ENCODE data around the gene SF3B2. TPM values are rescaled to one million over a fixed set of nuclear protein-coding genes. Genes with fewer than 3 reads are reported as not detected.
"Not testable (repeated sequence)": the region's sequence is repeated elsewhere in the genome, so short reads cannot be mapped to it uniquely, and the experiment has no call there.

Gene SF3B2
- total RNA-seq, 2 experiments from 2014 or later: 255 to 278 TPM

- ATAC-seq: no peak
- intact Hi-C loops (cut with micrococcal nuclease): no loop called here
- H3K4me1 Mint-ChIP-seq (ENCODE audit: low read depth): peaks cover 57% of the 10 kb centered on the region
- ChIA-PET CTCF (interaction anchor here (0.8 to 1.4 kb wide), 3 partner anchors 53 to 62 kb away, joined by 4 to 5 read pairs (median 5); no protein-coding TSS in a partner anchor), POLR2A (no interaction called here)
- no peak overlapping the region for H3K4me3 Mint-ChIP-seq
- no peak overlapping the region for H3K27ac Mint-ChIP-seq
- no peak for TF ChIP-seq CTCF (IDR thresholded peaks at IDR 0.05)
- DNase-seq: peak; percentile 40
- peaks cover 61% of the 10 kb centered on the region for H3K36me3 Mint-ChIP-seq (ENCODE audit: low read depth)
- H3K9me3 Mint-ChIP-seq: no peaks in the 10 kb centered on the region
- H3K27me3 Mint-ChIP-seq: no peaks in the 10 kb centered on the region
These were observed 21.5 kb downstream of the SF3B2 start for GRCh38 chr11:66073669-66074068.

GRCh38 chr11:66075273-66075672, 23.1 kb downstream of the SF3B2 start:
- no peak for TF ChIP-seq CTCF (IDR thresholded peaks at IDR 0.05)
- Mint-ChIP-seq H3K27ac (no peak overlapping the region), H3K27me3 (no peaks in the 10 kb centered on the region), H3K4me3 (no peak overlapping the region), H3K4me1 (ENCODE audit: low read depth) (peaks cover 64% of the 10 kb centered on the region), H3K36me3 (ENCODE audit: low read depth) (peaks cover 55% of the 10 kb centered on the region), H3K9me3 (no peaks in the 10 kb centered on the region)
- CTCF ChIA-PET: interaction anchor here (1.3 to 3.8 kb wide), 3 partner anchors 53 to 190 kb away, joined by 3 to 13 read pairs (median 3); no protein-coding TSS in a partner anchor
- no peak for ATAC-seq
- DNase-seq: no peak
- POLR2A ChIA-PET: interaction anchor here (1.3 to 1.5 kb wide), 2 partner anchors 24 to 70 kb away, joined by 3 read pairs; no protein-coding TSS in a partner anchor
- intact Hi-C loops (cut with micrococcal nuclease): no loop called here

GRCh38 chr11:66076561-66076960, 24.4 kb downstream of the SF3B2 start:
- DNase-seq (no peak), ATAC-seq (no peak)
- intact Hi-C loops (cut with micrococcal nuclease): no loop called here
- ChIA-PET CTCF (interaction anchor here (3.8 kb wide), 1 partner anchor 58 kb away, joined by 13 read pairs; no protein-coding TSS in a partner anchor), POLR2A (interaction anchor here (0.5 to 1.5 kb wide), 5 partner anchors 23 to 68 kb away, joined by 3 read pairs; no protein-coding TSS in a partner anchor)
- Mint-ChIP-seq H3K4me3 (no peak overlapping the region), H3K4me1 (ENCODE audit: low read depth) (peaks cover 76% of the 10 kb centered on the region), H3K27me3 (no peaks in the 10 kb centered on the region), H3K27ac (peak overlapping the region; percentile 5), H3K9me3 (no peaks in the 10 kb centered on the region), H3K36me3 (ENCODE audit: low read depth) (peaks cover 51% of the 10 kb centered on the region)
- TF ChIP-seq CTCF (IDR thresholded peaks at IDR 0.05): no peak

GRCh38 chr11:66077927-66078326, 25.8 kb downstream of the SF3B2 start:
- Mint-ChIP-seq H3K27me3 (no peaks in the 10 kb centered on the region), H3K4me1 (ENCODE audit: low read depth) (peaks cover 76% of the 10 kb centered on the region), H3K27ac (peak overlapping the region; percentile 99), H3K9me3 (no peaks in the 10 kb centered on the region), H3K36me3 (ENCODE audit: low read depth) (peaks cover 43% of the 10 kb centered on the region), H3K4me3 (no peak overlapping the region)
- ATAC-seq (no peak), DNase-seq (no peak)
- intact Hi-C loops (cut with micrococcal nuclease): no loop called here
- TF ChIP-seq CTCF (IDR thresholded peaks at IDR 0.05): no peak
- ChIA-PET CTCF (interaction anchor here (1.2 to 8.2 kb wide), 5 partner anchors 8 to 56 kb away, joined by 3 to 59 read pairs (median 6); partner anchors contain the start of gene PACS1), POLR2A (interaction anchor here (1.2 to 3.3 kb wide), 2 partner anchors 25 to 42 kb away, joined by 3 to 11 read pairs; partner anchors contain the start of gene SF3B2)

GRCh38 chr11:66078949-66079348, 26.8 kb downstream of the SF3B2 start:
- DNase-seq: peak; percentile 30

More at GRCh38 chr11:66078949-66079348, 26.8 kb downstream of the SF3B2 start:
- ATAC-seq; H3K4me3 Mint-ChIP-seq; H3K9me3 Mint-ChIP-seq; intact Hi-C loops (cut with micrococcal nuclease); H3K27me3 Mint-ChIP-seq: not testable (repeated sequence)
- Mint-ChIP-seq H3K36me3 (ENCODE audit: low read depth) (peaks cover 34% of the 10 kb centered on the region), H3K4me1 (ENCODE audit: low read depth) (peaks cover 80% of the 10 kb centered on the region), H3K27ac (peak overlapping the region; percentile 99)
- CTCF ChIA-PET: interaction anchor here (1.3 to 8.2 kb wide), 5 partner anchors 9 to 55 kb away, joined by 3 to 59 read pairs (median 6); partner anchors contain the start of gene PACS1
- POLR2A ChIA-PET: interaction anchor here (0.6 to 3.3 kb wide), 3 partner anchors 9 to 159 kb away, joined by 5 to 25 read pairs (median 11); partner anchors contain the start of genes PACS1 and SF3B2

Data from activated CD8-positive, alpha-beta T cell treated with anti-CD3 and anti-CD28 coated beads for 36 hours (primary cell).